ENCODE data around the gene FTCD. TPM values are rescaled to one million over a fixed set of nuclear protein-coding genes. Genes with fewer than 3 reads are reported as not detected.
A peak's percentile ranks its signal among the peaks of the same experiment; 100 is the strongest.

Gene FTCD
- total and polyA plus RNA-seq, 2 of the 4 experiments (the other 2 are of a cell fraction), result 0.55 TPM; not detected in 1

- no TSS peak for BruUV-seq (replicated peaks)
- H3K9me1 ChIP-seq (ENCODE audit: insufficient read depth, low read length), result peaks cover 26% of the 10 kb centered on the region
- no peak overlapping the region for H3K4me3 ChIP-seq (ENCODE audit: insufficient read depth, low read depth, low read length)
- peak overlapping the region; percentile 16; the same call in 1 of the 2 replicates for H2AK5ac ChIP-seq (ENCODE audit: low read depth, low read length)
- peak overlapping the region; percentile 15 for H2AK9ac ChIP-seq (replicated peaks; ENCODE audit: low read depth, low read length, poor library complexity)
- peaks cover 97% of the 10 kb centered on the region for H4K20me1 ChIP-seq (ENCODE audit: insufficient read depth, low read length)
- no peak overlapping the region for H2BK15ac ChIP-seq (ENCODE audit: low read depth, low read length)
- no peaks in the 10 kb centered on the region for H3K27me3 ChIP-seq (ENCODE audit: control insufficient read depth, insufficient read depth, low read length)
- POLR2A ChIA-PET (ENCODE audit: unreplicated experiment), result no interaction called here
- H3K56ac ChIP-seq (ENCODE audit: extremely low read depth, insufficient read depth, low read length), result no peak overlapping the region
- no peak for TF ChIP-seq MAZ (IDR thresholded peaks at IDR 0.05; ENCODE audit: borderline replicate concordance, low read depth, low read length)
- no peak for TF ChIP-seq MXI1 (IDR thresholded peaks at IDR 0.05; ENCODE audit: borderline replicate concordance, low read depth, low read length)
- no peak for TF ChIP-seq FOS (IDR thresholded peaks at IDR 0.05; ENCODE audit: low read depth, low read length)
- no peak for TF ChIP-seq CEBPB (IDR thresholded peaks at IDR 0.05; ENCODE audit: low read depth, low read length)
- H3K27ac ChIP-seq (ENCODE audit: insufficient read depth, low read length), result no peak overlapping the region
- dilution Hi-C loops (cut with HindIII; ENCODE audit: low sequenced_read_pairs, unreplicated experiment) (no loop called here), intact Hi-C loops (cut with micrococcal nuclease) (no loop called here), in situ Hi-C loops (cut with MboI; ENCODE audit: low sequenced_read_pairs) (no loop called here)
- H3K79me1 ChIP-seq (ENCODE audit: low read depth in 1 of 2, low read length in 2 of 2), result peaks cover 17 to 97% of the 10 kb centered on the region in 2 experiments
- peaks cover 9% of the 10 kb centered on the region; the same call in 1 of the 2 replicates for H3K4me1 ChIP-seq (ENCODE audit: control insufficient read depth, insufficient read depth, low read length)
- WGBS, 2 experiments (ENCODE audit: extremely low coverage in 2 of 2, insufficient read length in 1 of 2), result 93% methylated on average over 6 of the region's 12 CpGs; no CpG with 5 or more reads in 1 of the 2 experiments
- peak overlapping the region; percentile 45; the same call in 1 of the 2 replicates for H3K4ac ChIP-seq (ENCODE audit: low read depth, low read length)
- peak overlapping the region; percentile 5; the same call in 1 of the 2 replicates for H3K14ac ChIP-seq (replicated peaks; ENCODE audit: low read depth, low read length)
- H3K9ac ChIP-seq (ENCODE audit: low read depth, low read length), result no peak overlapping the region
- no peak overlapping the region for H4K5ac ChIP-seq (ENCODE audit: low read depth, low read length)
- H4K91ac ChIP-seq (ENCODE audit: insufficient read depth, low read depth, low read length), result no peak overlapping the region
- no peak overlapping the region for H3K18ac ChIP-seq (ENCODE audit: low read depth, low read length)
- H4K8ac ChIP-seq (ENCODE audit: low read depth in 2 of 2, low read length in 2 of 2), result 0 out of 4 replicates have a peak overlapping the region, but pooled peaks of 1 of the 2 experiments have one; percentile 10
- no peak overlapping the region for H3K23ac ChIP-seq (ENCODE audit: low read depth, low read length)
- no peaks in the 10 kb centered on the region for H3K9me3 ChIP-seq (ENCODE audit: control insufficient read depth, insufficient read depth, low read length)
- peak overlapping the region; percentile 56 for H2AFZ ChIP-seq (replicated peaks; ENCODE audit: low read length, poor library complexity)
- no peak overlapping the region for H2BK20ac ChIP-seq (ENCODE audit: low read depth, low read length)
- no peak overlapping the region for H3K4me2 ChIP-seq (ENCODE audit: low read depth, low read length)
- ATAC-seq (ENCODE audit: low read depth), result no peak
- H2BK120ac ChIP-seq (ENCODE audit: low read depth, low read length), result no peak overlapping the region
- CTCF ChIA-PET, result no interaction called here
- peaks cover 99% of the 10 kb centered on the region for H3K36me3 ChIP-seq (ENCODE audit: control insufficient read depth, insufficient read depth, low read length)
- peak overlapping the region; percentile 79 for H2BK5ac ChIP-seq (ENCODE audit: low read depth, low read length, poor library complexity, severe bottlenecking)
- DNase-seq, result no peak
These were observed 32.4 kb downstream of the FTCD start for GRCh38 chr21:46122758-46123683.
